Activated CD4-positive, CD25-positive, alpha-beta regulatory T cell treated with anti-CD3 and anti-CD28 coated beads, Interleukin-2, amount 50 U/mL, for 72 hours (primary cell): Measurements from ENCODE around the gene TRIP13.
A peak's percentile ranks its signal among the peaks of the same experiment; 100 is the strongest.
"Not testable (repeated sequence)": the region's sequence is repeated elsewhere in the genome, so short reads cannot be mapped to it uniquely, and the experiment has no call there.

Source experiments
- DNase-seq: peaks from one replicate; pipeline ENCODE4 v3.0.0; 2021

TRIP13 gene

DNA sequence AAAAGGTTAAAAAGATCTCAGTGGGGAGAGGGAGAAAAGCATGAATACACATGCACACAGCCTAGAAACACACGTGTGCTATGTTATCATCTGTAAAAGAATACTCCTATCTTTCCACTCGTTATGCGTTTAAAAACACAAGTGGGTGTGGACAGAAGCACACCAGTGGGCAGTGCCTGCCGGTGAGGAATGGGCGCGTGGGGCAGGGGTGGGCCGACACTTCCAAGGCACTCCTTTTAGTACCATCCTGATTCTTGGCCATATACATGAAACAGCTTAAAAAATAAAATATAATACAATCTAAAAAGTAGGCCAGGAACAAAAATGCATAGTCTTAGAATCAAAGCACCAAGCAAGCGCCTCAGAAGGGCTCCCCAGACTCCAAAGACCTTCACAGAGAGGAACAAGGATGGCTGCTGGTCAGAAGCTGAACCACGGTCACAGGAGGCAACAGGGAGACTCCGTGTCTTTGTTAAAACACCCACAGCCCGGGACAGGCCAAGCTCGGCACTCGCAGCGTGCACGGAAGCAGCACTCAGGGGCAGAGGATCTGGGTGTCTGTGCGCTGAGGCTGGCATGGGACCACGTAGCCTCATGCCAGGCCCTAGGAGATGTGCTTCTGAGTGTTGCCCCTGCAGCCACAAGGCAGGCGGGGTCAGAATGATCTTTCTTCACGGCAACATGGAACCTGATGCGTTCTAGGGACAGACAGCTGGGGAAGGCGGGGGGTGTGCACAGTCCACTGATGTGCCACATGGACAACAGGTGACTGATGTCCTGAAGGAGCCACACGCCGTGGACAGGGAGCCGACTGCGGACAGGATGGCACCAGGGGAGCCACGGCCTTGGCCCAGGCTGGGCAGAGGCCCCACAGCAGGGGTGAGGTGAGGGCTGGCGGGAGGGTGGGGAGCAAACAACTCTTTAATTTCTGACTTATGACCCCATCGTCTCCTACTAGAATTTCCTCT lies 16.0 kb upstream of the TRIP13 start:
- DNase-seq: no peak

DNA sequence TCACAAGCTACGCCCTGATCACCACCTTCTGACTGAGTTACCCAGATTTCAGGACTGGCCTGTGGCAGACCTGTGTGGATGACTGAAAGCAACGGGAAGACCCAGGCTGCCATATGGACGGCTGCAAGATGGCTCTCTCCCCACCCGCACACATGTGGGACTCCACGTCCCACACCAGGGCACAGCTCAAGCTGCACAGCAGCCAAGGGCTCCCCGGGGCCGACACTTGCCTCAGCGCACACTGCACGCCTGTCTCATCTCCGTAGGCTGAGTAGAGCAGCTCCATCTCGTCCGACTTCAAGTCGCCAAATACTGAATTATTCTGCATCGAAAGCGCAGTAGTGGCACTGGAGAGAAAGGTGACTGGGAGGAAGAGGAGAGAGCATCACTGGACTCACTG lies 14.6 kb upstream of the TRIP13 start:
- no peak for DNase-seq

DNA sequence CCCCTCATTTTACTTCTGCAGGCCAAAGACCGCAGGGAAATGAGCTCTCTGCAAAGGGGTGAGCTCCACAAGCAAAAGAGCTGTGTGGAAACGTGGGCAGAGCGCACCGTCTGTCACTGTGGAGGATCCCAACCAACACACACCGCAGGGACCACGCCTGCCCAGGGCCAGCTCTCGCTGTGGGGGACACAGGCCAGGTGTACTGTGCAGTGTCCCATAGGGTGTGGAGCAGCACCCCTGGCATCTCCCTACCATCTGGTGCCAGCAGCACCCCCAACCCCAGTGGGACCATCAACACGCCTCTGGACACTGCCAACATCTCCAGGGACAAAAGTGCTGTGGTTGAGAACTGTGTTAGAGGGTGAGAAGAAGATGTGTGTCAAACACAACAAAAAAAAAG lies 14.0 kb upstream of the TRIP13 start:
- not testable (repeated sequence) for DNase-seq

DNA sequence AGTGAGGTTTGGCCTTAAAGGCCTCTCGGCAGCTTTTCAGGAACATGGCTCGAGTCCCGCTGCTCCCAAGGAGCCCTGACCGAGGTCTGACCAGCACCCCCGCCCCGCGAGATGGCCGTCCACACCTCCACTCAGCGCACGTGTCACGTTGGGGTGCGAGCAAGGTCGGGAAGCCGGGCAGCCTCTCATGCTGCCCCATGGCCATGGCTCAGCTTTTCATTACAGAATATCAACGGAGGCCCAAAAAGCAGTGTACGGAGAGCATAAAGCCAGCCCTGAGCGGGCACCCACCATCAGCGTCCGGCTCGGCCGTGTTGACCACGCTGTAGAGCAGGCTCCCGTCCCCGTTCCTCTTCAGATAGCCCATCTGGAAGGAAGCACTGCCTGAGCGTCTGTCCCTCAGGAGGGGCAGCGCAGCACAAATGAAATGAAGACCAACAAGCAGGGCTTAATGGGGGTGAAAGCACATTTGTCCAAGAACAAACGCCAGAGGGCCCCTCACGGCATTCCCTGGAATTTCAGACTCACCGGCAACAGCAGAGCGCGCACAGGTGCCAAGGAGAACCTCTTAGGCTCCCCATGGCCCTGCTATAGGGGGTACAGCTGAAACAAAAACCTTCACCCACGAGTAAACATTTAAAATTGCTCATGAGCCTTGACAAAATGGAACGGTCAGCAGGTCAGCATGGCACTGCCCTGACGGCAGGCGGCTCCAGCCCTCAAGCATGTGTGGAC lies 11.7 kb upstream of the TRIP13 start:
- no peak for DNase-seq

DNA sequence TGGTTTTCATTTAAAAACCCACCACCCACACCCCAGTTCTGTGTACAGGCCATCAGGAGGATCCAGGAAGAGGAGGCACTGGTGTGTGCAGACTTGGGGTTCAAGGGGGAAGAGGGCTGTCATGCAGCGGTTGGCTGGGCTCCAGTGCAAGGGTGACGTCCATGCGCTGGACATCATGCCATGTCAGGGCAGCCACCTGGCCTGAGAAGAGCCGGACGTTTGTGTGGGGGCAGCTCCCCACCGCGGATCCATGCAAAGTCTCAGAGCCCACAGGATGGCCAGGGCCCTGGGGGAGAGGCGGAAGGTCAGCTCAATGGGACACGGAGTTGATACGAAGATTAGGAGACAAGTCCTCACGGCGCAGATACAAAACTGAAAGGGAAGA lies 11.1 kb upstream of the TRIP13 start:
- DNase-seq: peak; percentile 3

DNA sequence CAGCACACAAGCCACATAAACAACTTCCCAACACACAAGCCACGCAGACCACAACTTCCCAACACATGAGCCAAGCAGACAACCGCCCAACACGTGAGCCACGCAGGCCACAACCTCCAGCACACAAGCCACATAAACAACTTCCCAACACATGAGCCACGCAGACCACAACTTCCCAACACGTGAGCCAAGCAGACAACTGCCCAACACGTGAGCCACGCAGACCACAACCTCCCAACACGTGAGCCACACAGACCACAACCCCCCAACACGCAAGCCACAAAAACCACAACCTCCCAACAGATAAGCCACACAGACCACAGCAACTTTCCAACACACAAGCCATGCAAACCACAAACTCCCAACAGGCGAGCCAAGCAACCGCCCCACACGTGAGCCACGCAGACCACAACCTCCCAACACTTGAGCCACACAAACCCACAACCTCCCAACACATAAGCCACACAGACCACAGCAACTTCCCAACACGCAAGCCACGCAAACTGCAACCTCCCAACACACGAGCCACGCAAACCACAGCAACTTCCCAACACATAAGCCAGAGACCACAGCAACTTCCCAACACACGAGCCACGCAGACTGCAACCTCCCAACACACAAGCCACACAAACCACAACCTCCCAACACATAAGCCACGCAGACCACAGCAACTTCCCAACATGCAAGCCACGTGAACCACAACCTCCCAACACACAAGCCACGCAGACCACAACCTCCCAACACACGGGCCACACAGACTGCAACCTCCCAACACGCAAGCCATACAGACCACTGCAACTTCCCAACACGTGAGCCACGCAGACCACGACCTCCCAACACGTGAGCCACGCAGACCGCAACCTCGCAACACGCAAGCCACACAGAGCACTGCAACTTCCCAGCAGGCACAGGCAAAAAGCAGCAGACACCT lies 10.2 kb upstream of the TRIP13 start:
- peak; percentile 19 for DNase-seq

DNA sequence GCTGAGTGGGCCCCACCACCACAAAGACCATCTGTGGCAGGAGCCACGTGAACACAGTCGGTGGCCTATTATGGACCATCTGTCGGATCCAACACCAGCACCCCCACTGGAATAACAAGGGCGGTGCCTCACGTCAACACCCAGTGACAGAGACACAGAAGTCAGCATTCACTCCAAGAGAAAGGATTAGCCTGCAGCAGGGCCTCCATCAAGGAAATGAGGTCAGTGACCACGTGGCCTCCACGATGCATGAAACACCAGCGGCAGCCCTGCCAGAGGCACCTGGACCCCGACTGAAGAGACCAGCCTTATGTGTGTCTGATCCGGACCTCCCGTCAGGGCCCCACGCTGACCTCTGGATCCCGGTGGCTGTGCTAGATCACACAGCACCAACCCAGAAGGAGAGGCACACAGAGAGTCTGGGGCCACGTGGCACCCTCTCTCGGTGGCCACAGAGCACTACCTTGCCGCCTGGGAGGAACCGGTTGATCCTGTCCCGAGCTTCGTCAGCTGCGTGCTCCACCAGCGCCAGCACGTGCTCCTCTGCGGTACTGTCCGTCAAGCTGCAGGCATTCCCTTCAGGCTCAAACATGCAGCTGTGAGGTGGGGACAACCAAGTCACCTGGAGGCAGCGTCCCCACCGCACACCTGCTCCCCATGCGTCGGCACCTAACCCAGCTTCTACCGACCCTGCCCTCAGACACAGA lies 9.1 kb upstream of the TRIP13 start:
- DNase-seq: peak; percentile 26

DNA sequence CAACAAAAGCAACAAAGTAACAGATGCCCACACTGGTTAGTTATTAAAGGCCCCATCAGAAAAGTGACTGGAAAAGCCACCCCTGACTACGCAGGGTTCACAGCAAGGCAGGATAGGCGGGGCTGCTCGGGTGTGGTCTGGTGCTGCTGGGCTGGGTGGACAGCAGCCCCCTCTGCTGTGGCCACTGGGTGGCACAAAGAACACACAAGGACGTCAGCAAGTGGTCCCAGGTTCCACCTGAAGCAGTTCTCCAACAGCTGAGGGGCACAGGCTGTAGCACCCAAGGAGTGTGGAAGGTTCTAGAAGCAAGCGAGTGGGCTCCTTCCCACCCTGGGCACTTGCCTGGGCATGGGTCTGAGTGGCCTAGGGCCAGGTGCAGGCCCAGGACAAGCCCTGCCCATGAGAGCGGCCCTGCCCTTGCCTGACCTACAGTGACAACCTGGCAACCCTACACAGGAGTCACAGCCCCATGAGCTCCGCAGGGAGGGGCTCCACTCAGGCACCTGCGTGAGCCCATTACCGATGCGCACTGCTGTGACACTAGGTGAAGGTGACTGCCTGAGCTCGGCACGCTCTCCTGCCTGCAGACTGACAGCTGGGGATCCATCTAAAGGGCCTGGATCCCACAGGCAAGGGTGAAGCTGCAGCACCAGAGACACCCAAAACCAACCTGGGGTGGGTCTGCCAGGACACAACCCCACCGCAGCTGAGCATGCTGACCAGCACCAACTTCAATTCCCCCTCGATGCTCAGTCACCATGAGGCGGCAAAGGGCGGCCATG lies 8.1 kb upstream of the TRIP13 start:
- peak; percentile 26 for DNase-seq

DNA sequence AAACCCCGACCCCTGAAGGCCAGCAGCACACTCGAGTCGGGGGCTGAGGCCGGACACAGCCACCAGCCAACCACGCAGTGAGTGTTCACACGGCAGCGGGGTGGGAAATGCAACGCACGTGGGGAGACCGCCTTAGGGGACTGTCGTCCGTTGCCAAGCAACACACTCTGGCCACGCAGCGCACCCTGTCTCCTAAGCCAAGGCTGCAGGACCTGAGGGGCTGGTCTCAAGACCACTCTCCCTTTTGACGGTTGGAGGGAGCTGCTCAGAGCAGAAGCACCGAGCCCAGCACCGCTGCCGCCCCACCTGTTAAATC lies 7.6 kb upstream of the TRIP13 start:
- DNase-seq: peak; percentile 15

DNA sequence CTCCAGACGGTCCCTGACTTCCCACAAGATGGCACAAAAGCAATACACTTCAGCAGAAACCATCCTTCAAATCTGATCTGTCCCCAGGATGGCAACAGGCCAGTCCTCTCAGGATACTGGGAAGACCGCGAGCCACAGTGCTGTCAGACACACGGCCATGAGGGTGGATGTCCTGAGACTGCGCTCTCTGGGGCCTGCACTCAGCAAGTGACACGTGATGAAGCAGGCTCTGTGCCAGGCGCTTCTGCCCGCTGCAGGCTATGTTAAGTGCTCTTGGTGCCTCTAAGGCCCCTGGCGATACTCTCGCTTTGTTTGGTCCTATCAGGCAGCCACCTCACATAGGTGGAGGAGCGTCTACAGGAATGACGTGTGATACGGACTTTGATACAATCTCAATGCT lies 7.2 kb upstream of the TRIP13 start:
- peak; percentile 12 for DNase-seq

DNA sequence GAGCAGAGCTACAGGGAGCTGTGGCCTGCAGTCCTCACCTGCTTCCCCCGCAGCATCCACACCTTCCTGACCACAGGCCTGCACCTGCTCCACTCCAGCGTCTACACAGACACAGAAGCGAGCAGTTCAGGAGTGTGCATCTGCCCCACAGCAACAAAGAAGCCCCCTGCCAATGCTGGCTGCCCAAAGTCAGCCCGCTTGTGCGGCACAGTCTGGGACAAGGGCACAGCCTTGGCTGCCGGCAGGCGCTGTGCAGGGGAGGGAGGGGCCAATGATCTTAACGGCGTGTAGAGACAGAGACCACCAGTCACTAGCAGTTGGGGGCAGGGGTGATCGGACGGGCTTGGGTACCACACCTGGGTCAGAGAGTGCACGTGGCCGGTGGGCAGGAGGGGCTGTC lies 6.6 kb upstream of the TRIP13 start:
- peak; percentile 20 for DNase-seq

DNA sequence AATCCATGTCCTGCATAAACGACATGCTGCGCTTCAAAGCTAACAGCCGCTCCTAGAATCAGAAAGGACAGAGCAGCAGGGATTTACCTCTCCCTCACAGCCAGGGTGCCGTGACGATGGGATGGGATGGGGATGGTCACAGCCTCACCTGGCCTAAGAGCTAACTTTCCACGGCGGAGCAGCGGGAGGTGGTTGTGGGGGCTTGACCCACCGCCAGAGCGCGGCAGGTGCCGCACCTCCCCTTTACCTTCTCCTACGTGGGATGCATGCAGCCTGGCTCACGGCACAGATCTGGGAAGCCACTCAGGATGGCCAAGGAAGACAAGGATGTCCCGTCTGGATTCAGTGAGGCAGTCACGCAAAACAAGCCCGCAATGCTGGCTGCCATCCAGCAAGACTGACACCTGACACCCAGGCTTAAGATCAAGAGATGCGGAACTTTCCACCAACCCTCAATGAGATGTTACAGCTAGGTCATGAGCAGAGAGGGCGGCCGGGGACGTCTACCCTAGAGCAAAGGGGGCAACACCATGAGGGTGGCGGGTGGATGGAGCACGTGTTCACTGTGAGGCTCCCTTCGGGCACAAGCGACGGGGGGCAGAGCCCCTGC lies 5.9 kb upstream of the TRIP13 start:
- DNase-seq: peak; percentile 20

DNA sequence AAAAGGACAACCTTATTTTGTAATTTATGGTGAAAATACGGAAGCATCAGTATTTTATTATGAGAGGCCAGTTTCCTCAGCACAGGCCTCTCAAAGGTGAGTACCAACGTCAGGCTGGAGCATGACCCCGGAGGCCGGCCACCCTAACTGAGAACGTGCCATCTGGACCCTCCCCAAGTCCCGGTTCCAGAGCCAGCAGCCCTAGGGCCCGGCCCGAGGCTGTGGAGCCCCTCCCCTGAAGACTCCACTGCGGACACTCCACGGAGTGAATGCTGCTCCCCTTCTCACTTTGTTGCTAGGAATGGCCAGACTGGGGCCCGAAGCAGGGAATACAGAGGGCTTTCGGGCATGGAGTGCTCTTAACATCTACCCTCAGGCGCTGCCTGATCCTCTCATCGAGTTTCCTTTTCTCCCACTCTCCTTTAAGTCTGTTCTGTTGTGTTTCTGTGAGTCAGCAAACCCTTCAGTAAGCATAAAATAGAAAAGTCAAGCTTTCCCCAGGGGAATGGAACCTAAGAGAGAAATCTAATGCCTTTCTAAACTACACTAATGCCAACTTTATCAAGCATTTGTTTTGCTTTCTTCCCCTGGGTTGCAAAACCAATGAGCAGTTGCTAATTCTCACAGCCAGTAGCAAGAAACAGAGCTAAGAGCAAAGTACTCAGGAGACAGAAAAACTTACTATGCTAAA lies 4.6 kb upstream of the TRIP13 start:
- DNase-seq: no peak

DNA sequence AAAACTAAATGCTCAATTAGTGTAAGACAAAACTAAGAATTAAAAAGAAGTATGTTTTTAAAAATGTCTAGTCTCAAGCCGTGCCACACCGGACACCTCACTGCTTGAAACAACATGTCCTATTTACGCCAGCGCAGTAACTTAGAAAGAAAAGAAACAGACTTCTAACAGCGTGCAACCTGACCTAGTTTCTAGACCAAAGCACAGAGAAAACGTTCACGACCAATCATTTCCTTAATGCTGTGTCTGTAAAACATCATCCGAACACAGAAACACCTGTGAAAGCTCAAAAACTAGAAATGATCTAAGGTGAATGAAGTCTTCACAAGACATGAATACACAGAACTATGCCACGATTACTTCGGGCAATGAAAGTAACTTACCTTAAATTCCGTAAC lies 4.0 kb upstream of the TRIP13 start:
- DNase-seq: no peak

DNA sequence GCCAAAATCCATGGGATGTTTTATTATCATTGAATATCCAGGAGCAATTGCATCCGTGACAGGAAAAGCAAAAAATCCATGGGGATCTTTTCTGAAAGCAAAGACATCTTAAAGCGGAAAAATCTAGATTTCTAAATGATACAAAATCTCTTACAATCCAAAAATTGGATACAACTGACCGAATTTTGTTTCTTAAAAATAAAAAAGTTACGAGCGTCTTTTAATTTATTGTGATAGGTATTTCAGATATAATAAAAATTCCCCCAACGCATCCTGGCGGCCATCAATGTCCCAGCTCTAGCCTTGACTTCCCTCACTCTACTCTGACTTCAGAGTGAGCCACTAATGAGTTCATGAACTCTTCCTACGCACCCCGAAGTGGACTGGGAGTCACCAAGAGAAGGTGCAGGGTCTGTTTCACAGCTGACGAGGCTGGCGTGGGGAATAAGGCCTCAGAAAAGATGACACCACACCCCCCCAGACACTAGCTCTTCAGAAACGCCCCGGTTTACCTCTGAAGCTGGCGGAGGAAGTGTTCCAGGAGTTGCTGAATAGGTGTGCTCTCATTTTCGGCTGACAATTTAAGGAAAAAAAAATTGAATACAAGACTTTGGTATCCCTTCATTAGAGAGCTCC lies 3.5 kb upstream of the TRIP13 start:
- no peak for DNase-seq

DNA sequence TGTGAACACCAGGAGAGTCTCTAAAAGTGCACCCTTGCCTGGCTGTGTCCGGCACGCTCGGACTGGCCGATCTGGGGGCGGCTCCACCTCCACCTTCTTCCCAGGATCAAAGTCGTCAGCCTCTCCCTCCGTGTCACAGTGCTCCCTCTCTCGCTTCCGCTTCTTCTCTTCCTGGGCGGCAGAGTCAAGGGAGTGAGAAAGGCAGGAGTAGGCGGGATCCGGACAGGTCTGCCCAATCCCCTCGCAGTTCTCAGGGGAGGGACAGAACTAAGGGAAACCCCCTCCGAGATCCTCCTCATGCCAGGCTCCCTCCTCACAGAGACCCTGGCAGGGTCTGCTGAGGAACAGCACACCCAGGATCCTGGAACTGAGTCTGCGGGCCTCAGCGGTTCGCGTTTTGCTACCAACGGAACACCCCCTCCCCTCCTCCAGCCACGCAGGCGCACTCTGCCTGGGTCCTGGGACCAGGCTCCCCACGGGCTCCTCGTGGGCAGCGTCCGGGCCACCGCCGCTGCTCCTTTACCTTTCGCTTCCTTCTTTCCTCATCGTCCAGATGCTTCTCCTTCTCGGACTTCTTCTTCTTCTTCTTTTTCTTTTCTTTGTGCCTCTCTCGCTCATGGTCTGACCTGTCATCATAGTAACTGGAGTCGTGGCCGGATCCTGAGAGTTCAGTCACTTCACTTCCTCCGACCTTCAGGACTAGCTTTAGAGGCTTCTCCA lies 1.4 kb upstream of the TRIP13 start:
- DNase-seq: no peak

DNA sequence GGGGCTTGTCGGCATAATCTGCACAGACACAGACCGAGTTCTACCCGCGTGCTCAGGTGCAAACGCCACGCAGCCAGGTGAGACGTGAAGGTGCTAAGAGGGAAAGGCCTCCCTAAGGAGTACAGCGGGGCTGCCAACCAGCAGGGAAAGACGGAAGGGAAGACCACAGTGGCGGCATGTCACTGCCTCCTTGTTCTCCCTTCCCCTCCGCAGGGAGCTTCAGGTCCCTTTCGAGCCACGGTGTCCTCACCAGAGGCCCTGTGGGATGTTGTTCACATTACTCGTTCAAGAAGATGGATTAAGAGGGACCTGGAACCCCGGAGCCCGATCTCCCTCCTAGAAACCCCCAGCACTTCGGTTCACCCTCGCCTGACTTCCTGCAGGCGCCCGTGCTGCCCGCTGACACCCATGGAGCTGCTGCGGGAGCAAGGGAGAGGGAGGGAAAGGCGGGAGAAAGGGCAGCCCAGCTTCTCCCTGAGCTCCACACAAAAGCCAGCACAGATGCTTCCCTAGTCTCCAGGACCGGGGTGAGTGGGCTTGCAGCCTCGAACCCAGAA lies 769 bp upstream of the TRIP13 start:
- DNase-seq: no peak

DNA sequence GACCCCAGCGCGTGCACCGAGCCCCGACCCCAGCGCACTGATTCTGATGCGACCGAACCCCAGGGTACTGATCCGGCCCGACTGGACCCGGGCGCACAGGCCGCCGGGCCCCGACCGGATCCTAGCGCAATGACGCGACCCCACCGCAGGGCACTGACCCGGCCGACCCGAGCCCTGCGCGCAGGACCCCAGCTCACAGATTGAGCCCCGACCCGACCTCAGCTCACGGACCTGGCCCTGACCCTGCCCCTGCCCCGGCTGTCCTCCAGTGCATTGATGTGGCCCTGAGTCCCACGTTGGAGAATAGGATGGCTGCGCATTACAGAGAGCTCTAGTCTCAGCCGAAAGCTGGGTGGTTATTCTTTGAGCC lies 438 bp downstream of the TRIP13 start:
- DNase-seq: no peak

DNA sequence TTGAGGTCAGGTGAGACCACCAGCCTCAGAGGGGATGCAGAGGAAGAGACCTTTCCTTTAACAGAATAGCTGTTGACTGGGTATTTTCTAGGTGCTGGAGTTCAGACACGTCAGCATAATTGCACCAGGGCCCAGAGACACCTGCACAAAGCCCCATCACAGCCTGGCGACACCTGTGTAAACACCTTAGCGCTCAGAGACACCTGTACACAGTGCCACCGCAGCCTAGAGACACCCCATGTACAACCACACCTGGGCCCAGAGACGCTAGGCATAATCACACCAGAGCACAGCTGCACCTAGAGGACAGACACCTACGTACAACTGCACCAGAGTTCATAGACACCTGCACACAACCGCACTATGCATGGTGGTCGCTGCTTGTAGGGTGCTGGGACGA lies 1.0 kb downstream of the TRIP13 start:
- no peak for DNase-seq
